HEK293T (cell line): ENCODE results near the gene LHX3.

Experiments
- SP1 ChIP-seq: fragments of 450-650 bp; IDR thresholded peaks from 2 replicates; pipeline ENCODE4 v1.6.1; 2017
- TARDBP ChIP-seq: fragments of 450-650 bp; IDR thresholded peaks from 2 replicates; pipeline ENCODE4 v1.6.1; 2016

DNA sequence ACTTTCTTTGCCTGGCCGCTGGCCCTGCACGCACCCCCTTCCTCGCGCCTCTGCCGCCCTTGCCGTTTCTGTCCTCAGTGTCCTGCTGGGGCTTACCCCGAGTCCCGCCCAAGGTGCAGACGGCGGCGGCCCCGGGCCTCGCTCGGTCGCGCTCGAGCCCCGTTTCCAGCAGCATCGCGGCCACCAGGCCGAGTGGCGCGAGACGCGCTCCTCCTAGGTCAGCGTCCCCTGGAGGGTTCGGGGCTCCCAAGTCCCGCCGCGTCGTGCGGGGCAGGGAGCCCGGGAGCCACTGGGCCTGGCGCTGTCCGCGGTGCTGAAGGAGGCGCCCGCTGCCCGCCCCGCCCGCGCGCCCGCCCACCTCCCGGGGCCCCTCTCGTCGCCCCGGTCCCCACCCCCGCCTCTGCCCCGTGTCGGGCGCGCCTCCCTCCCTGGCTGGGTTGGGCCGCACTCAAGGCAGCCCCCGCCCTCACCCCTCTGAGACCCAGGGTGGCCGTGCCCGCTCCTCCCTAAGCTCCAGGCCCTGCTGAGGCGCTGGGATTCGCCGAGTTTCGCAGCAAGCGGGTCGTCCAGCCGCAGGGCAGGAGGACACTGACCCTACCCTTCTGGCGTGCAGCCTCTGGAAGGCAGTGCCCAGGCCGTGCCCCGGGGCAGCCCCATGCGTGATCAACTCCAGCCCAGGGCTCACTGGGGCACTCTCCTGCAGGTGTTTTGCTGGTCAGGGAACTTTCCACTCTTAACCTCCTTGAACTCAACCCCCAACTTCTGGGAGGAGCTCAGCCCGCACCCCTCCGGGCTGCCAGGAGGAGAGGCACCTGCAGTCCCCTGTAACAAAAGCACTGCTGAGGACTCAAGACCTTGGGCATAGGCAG, at the start of gene LHX3:
- no peak for TF ChIP-seq SP1
- TF ChIP-seq TARDBP, result no peak
